Vagina (tissue), 2 donors: ENCODE results near the gene SELPLG.

Experiments used
- POLR2A ChIP-seq, 2 donors: fragments of 450-650 bp; IDR thresholded peaks; one replicate each; pipeline ENCODE4 v1.6.1; 2017; ENCODE audit warnings: antibody characterized with exemption in 2 of 2, mild to moderate bottlenecking in 2 of 2, moderate library complexity in 2 of 2
- POLR2AphosphoS5 ChIP-seq, 2 donors: sonication (generic); formaldehyde crosslinking; IDR thresholded peaks; one replicate each; pipeline ENCODE4 v1.9.0; 2017; ENCODE audit warnings: antibody characterized with exemption in 2 of 2, mild to moderate bottlenecking in 2 of 2, low read depth in 1 of 2; ENCODE audit not compliant: insufficient read depth in 1 of 2
- TF ChIP-seq, protein P1 (sequence below), 3 experiments: fragments of 450-650 bp in 2 of 3; fragments of 200-600 bp in 1 of 3; sonication (generic) in 1 of 3; IDR thresholded peaks; one replicate each; pipeline ENCODE4 v1.5.1; 2017 to 2019; ENCODE audit warnings: antibody characterized with exemption in 3 of 3, mild to moderate bottlenecking in 2 of 3, moderate library complexity in 2 of 3

DNA sequence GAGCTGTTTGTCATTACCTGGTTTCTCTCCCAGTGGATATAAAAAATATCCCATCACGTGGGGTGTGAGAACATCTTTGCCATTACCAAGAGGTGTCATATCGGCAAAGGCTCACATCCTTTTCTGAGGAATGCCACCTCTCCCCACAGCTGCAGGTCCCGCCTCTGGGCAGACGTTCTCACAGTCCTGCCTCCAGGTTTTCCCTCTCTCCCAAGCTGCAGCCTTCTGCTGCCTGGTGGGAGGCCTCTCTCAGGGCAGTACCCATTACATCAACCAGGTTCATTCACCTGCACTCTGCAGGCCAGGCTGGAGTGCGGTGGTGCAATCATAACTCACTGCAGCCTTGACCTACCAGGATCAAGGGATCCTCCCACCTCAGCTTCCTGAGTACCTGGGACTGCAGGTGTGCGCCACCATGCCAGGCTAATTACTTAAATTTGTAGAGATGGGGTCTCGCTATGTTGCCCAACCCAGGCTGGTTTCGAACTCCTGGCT lies 20.9 kb downstream of the SELPLG start:
- TF ChIP-seq, protein P1, sequence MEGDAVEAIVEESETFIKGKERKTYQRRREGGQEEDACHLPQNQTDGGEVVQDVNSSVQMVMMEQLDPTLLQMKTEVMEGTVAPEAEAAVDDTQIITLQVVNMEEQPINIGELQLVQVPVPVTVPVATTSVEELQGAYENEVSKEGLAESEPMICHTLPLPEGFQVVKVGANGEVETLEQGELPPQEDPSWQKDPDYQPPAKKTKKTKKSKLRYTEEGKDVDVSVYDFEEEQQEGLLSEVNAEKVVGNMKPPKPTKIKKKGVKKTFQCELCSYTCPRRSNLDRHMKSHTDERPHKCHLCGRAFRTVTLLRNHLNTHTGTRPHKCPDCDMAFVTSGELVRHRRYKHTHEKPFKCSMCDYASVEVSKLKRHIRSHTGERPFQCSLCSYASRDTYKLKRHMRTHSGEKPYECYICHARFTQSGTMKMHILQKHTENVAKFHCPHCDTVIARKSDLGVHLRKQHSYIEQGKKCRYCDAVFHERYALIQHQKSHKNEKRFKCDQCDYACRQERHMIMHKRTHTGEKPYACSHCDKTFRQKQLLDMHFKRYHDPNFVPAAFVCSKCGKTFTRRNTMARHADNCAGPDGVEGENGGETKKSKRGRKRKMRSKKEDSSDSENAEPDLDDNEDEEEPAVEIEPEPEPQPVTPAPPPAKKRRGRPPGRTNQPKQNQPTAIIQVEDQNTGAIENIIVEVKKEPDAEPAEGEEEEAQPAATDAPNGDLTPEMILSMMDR (IDR thresholded peaks at IDR 0.05): no peak
- TF ChIP-seq POLR2AphosphoS5 (IDR thresholded peaks at IDR 0.05; ENCODE audit: insufficient read depth in 1 of 2, low read depth in 1 of 2) (no peak), POLR2A (IDR thresholded peaks at IDR 0.05) (no peak)
